Measurements from ENCODE around the gene HMGXB4. TPM values are rescaled to one million over a fixed set of nuclear protein-coding genes. Genes with fewer than 3 reads are reported as not detected.

Gene HMGXB4
- total and polyA plus RNA-seq, 2 of the 8 experiments (the other 6 are each of a cell fraction or from before 2014, with no cell fraction given): 20.9 to 41.3 TPM

DNA sequence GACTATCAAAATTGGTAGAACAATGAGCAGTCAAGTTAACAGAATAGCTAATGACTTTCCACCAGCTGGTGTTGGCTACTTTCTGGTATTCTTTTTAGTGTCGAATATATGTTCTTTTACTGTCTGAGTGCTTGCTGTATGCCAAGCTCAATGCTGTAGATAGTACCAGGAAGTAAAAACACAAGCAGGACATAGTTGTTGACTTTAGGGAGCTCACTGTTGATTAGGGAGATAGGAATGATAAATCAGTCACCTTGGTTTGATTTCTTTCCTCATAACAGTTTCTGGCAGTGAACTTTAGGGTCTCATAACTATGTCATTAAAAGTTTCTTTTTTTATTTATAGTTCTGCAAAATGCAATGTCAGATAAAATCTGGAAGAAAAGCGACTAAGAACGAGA lies 9.0 kb downstream of the HMGXB4 start (continued):
- TF ChIP-seq, protein P1, sequence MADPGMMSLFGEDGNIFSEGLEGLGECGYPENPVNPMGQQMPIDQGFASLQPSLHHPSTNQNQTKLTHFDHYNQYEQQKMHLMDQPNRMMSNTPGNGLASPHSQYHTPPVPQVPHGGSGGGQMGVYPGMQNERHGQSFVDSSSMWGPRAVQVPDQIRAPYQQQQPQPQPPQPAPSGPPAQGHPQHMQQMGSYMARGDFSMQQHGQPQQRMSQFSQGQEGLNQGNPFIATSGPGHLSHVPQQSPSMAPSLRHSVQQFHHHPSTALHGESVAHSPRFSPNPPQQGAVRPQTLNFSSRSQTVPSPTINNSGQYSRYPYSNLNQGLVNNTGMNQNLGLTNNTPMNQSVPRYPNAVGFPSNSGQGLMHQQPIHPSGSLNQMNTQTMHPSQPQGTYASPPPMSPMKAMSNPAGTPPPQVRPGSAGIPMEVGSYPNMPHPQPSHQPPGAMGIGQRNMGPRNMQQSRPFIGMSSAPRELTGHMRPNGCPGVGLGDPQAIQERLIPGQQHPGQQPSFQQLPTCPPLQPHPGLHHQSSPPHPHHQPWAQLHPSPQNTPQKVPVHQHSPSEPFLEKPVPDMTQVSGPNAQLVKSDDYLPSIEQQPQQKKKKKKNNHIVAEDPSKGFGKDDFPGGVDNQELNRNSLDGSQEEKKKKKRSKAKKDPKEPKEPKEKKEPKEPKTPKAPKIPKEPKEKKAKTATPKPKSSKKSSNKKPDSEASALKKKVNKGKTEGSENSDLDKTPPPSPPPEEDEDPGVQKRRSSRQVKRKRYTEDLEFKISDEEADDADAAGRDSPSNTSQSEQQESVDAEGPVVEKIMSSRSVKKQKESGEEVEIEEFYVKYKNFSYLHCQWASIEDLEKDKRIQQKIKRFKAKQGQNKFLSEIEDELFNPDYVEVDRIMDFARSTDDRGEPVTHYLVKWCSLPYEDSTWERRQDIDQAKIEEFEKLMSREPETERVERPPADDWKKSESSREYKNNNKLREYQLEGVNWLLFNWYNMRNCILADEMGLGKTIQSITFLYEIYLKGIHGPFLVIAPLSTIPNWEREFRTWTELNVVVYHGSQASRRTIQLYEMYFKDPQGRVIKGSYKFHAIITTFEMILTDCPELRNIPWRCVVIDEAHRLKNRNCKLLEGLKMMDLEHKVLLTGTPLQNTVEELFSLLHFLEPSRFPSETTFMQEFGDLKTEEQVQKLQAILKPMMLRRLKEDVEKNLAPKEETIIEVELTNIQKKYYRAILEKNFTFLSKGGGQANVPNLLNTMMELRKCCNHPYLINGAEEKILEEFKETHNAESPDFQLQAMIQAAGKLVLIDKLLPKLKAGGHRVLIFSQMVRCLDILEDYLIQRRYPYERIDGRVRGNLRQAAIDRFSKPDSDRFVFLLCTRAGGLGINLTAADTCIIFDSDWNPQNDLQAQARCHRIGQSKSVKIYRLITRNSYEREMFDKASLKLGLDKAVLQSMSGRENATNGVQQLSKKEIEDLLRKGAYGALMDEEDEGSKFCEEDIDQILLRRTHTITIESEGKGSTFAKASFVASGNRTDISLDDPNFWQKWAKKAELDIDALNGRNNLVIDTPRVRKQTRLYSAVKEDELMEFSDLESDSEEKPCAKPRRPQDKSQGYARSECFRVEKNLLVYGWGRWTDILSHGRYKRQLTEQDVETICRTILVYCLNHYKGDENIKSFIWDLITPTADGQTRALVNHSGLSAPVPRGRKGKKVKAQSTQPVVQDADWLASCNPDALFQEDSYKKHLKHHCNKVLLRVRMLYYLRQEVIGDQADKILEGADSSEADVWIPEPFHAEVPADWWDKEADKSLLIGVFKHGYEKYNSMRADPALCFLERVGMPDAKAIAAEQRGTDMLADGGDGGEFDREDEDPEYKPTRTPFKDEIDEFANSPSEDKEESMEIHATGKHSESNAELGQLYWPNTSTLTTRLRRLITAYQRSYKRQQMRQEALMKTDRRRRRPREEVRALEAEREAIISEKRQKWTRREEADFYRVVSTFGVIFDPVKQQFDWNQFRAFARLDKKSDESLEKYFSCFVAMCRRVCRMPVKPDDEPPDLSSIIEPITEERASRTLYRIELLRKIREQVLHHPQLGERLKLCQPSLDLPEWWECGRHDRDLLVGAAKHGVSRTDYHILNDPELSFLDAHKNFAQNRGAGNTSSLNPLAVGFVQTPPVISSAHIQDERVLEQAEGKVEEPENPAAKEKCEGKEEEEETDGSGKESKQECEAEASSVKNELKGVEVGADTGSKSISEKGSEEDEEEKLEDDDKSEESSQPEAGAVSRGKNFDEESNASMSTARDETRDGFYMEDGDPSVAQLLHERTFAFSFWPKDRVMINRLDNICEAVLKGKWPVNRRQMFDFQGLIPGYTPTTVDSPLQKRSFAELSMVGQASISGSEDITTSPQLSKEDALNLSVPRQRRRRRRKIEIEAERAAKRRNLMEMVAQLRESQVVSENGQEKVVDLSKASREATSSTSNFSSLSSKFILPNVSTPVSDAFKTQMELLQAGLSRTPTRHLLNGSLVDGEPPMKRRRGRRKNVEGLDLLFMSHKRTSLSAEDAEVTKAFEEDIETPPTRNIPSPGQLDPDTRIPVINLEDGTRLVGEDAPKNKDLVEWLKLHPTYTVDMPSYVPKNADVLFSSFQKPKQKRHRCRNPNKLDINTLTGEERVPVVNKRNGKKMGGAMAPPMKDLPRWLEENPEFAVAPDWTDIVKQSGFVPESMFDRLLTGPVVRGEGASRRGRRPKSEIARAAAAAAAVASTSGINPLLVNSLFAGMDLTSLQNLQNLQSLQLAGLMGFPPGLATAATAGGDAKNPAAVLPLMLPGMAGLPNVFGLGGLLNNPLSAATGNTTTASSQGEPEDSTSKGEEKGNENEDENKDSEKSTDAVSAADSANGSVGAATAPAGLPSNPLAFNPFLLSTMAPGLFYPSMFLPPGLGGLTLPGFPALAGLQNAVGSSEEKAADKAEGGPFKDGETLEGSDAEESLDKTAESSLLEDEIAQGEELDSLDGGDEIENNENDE (IDR thresholded peaks at IDR 0.05; ENCODE audit: insufficient replicate concordance, low read length): no peak
- TF ChIP-seq SIRT6 (IDR thresholded peaks at IDR 0.05; ENCODE audit: low read length): no peak

All from H1 (cell line).